Right atrium auricular region (tissue), 2 donors: Measurements from ENCODE around the gene ARHGAP26. TPM values are rescaled to one million over a fixed set of nuclear protein-coding genes. Genes with fewer than 3 reads are reported as not detected.
"Not testable (repeated sequence)": the region's sequence is repeated elsewhere in the genome, so short reads cannot be mapped to it uniquely, and the experiment has no call there.

Experiments used
- DNase-seq: peaks from one replicate; pipeline ENCODE4 v3.0.0-alpha.2; 2019; ENCODE audit warnings: low spot score
- H3K27ac ChIP-seq, 2 donors: fragments of 200-600 bp; sonication (generic); 1 replicate in 1 of 2; 2 replicates in 1 of 2; pipeline ENCODE4 v1.5.1; 2016 to 2019
- H3K27me3 ChIP-seq, 2 donors: fragments of 200-600 bp; sonication (generic); one replicate each; pipeline versions ENCODE4 v1.5.1 to v1.6.0; 2017 to 2019
- H3K36me3 ChIP-seq: fragments of 200-600 bp; sonication (generic); one replicate; pipeline ENCODE4 v1.5.1; 2016
- H3K4me1 ChIP-seq, 2 donors: fragments of 200-600 bp; sonication (generic); one replicate each; pipeline versions ENCODE4 v1.5.1 to v1.6.0; 2017 to 2019
- H3K4me3 ChIP-seq, 2 donors: fragments of 200-600 bp; sonication (generic); 1 replicate in 1 of 2; 2 replicates in 1 of 2; pipeline ENCODE4 v1.5.1; 2017 to 2019; ENCODE audit warnings: mild to moderate bottlenecking in 1 of 2, moderate library complexity in 1 of 2
- H3K9me3 ChIP-seq, 2 donors: fragments of 200-600 bp; sonication (generic); one replicate each; pipeline ENCODE4 v1.5.1; 2019
- total RNA-seq, 2 donors: library from RNA; depleted of rRNA; stranded (reverse); fragments of >200 nt; gene quantifications; one replicate each; pipeline ENCODE4 v1.1.0, GENCODE V29; 2016
- TF ChIP-seq, protein P1 (sequence below), 2 donors: fragments of 200-600 bp; sonication (generic); IDR thresholded peaks; one replicate each; pipeline ENCODE4 v1.5.1; 2019; ENCODE audit warnings: antibody characterized with exemption in 2 of 2

Gene ARHGAP26
- total RNA-seq, 2 donors from 2014 or later, result 29.8 to 31.6 TPM

DNA sequence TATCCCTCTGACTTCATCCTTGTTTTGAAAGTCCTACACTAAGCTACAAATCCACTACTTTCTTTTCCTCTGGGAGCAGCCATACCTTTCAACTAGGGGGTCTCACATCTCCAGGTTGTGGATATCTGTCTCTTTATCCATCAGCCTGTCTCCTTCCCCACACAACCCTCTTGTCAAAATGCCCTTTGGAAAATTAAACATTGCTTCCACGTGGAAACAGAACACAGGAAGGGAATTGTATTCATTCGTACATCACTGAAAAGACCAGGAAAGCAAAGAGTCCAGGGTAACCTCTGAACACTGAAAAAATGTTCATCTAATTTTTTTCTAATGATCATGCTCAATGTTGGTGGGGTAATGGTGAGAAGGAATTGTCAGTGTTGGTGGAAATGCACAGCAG lies 429.7 kb downstream of the ARHGAP26 start:
- no peak overlapping the region for H3K27ac ChIP-seq
- H3K4me3 ChIP-seq, result no peak overlapping the region
- DNase-seq, result no peak
- TF ChIP-seq, protein P1, sequence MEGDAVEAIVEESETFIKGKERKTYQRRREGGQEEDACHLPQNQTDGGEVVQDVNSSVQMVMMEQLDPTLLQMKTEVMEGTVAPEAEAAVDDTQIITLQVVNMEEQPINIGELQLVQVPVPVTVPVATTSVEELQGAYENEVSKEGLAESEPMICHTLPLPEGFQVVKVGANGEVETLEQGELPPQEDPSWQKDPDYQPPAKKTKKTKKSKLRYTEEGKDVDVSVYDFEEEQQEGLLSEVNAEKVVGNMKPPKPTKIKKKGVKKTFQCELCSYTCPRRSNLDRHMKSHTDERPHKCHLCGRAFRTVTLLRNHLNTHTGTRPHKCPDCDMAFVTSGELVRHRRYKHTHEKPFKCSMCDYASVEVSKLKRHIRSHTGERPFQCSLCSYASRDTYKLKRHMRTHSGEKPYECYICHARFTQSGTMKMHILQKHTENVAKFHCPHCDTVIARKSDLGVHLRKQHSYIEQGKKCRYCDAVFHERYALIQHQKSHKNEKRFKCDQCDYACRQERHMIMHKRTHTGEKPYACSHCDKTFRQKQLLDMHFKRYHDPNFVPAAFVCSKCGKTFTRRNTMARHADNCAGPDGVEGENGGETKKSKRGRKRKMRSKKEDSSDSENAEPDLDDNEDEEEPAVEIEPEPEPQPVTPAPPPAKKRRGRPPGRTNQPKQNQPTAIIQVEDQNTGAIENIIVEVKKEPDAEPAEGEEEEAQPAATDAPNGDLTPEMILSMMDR (IDR thresholded peaks at IDR 0.05), result no peak
- peaks cover 0 to 9% of the 10 kb centered on the region in 2 donors for H3K9me3 ChIP-seq
- H3K36me3 ChIP-seq, result no peaks in the 10 kb centered on the region
- H3K27me3 ChIP-seq, result no peaks in the 10 kb centered on the region
- peaks cover 0 to 32% of the 10 kb centered on the region in 2 donors for H3K4me1 ChIP-seq

DNA sequence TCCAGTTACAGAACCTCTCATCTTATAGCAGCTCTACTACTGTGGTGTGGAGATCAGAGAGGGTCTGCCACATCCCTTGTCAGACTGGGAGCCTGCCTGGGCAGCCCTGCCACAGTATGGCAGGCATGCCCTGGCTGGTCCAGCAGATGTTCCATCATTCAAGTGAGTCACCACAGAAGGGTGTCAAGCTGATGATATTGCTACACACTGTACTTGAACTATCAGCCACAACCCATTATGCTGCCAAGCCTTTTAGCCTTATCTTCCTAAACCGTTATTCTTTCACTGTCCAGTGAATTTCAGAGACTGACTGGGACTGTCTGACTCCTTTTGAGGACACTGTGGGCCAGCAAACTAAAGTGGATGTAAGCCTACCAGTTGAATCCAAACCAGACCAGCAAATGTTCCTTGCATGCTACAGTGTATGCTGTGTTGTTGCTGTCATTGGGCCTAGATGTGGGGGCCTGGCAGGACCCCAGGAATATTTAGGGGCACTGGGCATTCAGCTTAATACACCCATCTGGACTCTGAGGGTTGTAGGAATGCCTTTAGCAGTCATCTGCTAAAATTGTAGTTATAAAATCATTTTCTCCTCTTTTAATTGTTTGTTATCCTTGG lies 430.7 kb downstream of the ARHGAP26 start:
- peak overlapping the region; percentile 43 to 46 for H3K27ac ChIP-seq
- H3K27me3 ChIP-seq, result no peaks in the 10 kb centered on the region
- TF ChIP-seq, protein P1 (IDR thresholded peaks at IDR 0.05), result no peak
- H3K4me1 ChIP-seq, result peaks cover 0 to 37% of the 10 kb centered on the region in 2 donors
- H3K36me3 ChIP-seq, result no peaks in the 10 kb centered on the region
- no peak for DNase-seq
- no peak overlapping the region for H3K4me3 ChIP-seq
- H3K9me3 ChIP-seq, result peaks cover 0 to 9% of the 10 kb centered on the region in 2 donors

DNA sequence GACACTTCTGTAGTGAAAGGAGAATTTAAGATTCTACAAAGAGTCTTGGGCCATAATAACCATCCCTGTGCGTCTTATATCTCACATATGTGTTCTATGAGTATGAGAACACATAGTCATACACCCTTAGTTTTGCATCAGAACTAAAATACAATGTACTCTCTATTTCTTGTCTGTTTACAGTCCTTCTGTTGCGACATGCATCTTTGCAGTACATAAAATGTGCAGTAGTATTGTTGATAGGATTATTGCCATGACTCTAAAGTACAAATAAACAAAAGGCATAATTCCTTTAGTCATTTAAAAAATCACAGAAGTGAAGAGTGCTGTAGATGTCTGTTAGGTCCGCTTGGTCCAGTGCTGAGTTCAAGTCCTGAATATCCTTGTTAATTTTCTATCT lies 431.4 kb downstream of the ARHGAP26 start:
- Histone ChIP-seq H3K36me3 (no peaks in the 10 kb centered on the region), H3K27ac (peak overlapping the region in 1 of 2 donors; percentile 46), H3K4me3 (no peak overlapping the region), H3K4me1 (peaks cover 0 to 43% of the 10 kb centered on the region in 2 donors), H3K9me3 (peaks cover 0 to 9% of the 10 kb centered on the region in 2 donors), H3K27me3 (no peaks in the 10 kb centered on the region)
- DNase-seq, result no peak
- TF ChIP-seq, protein P1 (IDR thresholded peaks at IDR 0.05), result no peak

DNA sequence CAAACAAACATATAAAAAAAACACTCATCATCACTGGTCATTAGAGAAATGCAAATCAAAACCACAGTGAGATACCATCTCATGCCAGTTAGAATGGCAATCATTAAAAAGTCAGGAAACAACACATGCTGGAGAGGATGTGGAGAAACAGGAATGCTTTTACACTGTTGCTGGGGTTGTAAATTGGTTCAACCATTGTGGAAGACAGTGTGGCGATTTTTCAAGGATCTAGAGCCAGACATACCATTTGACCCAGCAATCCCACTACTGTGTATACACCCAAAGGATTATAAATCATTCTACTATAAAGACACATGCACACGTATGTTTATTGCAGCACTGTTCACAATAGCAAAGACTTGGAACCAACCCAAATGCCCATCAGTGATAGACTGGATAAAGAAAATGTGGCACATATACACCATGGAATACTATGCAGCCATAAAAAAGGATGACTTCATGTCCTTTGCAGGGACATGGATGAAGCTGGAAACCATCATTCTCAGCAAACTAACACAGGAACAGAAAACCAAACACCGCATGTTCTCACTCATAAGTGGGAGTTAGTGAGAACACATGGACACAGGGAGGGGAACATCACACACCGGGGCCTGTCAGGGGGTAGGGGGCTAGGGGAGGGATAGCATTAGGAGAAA lies 433.3 kb downstream of the ARHGAP26 start:
- H3K4me1 ChIP-seq, result peaks cover 0 to 57% of the 10 kb centered on the region in 2 donors
- DNase-seq, H3K4me3 ChIP-seq, H3K27me3 ChIP-seq, H3K27ac ChIP-seq, H3K9me3 ChIP-seq, H3K36me3 ChIP-seq: not testable (repeated sequence)

DNA sequence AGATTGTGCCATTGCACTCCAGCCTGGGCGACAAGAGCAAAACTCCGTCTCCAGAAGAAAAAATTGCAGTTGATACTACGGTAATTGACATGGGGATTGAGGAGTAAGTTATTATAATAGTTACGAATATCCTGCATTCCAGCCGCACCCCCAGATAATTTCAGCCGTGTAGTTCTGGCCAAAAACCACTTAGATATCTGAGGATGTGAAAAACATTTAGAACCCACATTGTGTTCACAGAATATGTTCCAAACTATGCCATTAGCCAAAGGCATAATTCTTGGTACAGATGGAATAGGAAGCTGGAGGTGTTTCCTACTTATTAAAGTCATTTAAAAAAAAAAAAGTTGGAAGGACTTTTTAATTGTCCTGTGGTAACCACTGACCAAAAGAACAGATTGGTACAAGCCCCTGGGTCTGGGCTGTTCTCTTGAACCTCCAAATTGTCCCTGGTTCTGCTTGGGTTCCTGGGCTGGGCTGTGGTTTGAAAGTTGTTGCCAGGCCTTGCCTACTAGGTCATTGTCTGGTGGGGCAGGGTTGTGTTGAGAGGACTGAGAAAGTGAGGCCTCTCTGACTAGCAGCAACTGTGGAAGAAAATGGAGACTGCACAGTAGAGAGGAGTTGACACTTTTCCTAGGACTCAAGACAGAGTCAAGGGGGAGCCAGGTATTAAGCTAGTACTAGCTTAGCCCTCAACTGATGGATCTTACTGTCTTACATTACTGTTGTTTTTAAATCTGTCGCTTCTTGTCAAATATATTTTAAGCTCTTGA lies 434.5 kb downstream of the ARHGAP26 start:
- Histone ChIP-seq H3K4me3 (no peak overlapping the region), H3K9me3 (no peaks in the 10 kb centered on the region), H3K27me3 (no peaks in the 10 kb centered on the region), H3K4me1 (peaks cover 0 to 53% of the 10 kb centered on the region in 2 donors), H3K27ac (no peak overlapping the region), H3K36me3 (no peaks in the 10 kb centered on the region)
- TF ChIP-seq, protein P1 (IDR thresholded peaks at IDR 0.05), result no peak
- DNase-seq, result no peak

DNA sequence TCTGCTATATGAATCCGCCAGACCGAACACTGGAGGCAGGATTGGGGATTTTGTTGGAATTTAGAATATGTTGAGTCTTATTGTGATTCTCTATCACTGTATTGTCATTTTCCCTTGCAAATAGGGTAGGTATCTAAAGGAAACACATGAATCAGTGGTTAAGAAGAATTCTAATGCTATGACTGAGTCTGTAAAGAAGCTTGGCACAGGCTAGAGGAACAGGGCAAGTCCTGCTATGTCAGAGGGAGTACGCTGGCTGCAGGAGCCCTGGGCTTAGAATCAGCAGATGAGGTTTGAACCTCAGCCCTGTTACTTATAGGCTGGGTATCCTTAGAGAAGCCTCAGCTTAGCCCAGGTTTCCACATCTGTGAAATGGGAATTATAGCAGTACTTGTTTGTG lies 435.2 kb downstream of the ARHGAP26 start:
- TF ChIP-seq, protein P1 (IDR thresholded peaks at IDR 0.05), result no peak
- no peak overlapping the region for H3K4me3 ChIP-seq
- no peak overlapping the region for H3K27ac ChIP-seq
- no peak for DNase-seq
- peaks cover 0 to 47% of the 10 kb centered on the region in 2 donors for H3K4me1 ChIP-seq
- H3K27me3 ChIP-seq, result no peaks in the 10 kb centered on the region
- H3K9me3 ChIP-seq, result no peaks in the 10 kb centered on the region
- H3K36me3 ChIP-seq, result no peaks in the 10 kb centered on the region
